WI38 (cell line): ENCODE measurements around the gene PRIMA1.

Experiments used
- H3K4me3 ChIP-seq: 2 replicates; pipeline ENCODE4 v1.5.1; 2011; ENCODE audit warnings: low read depth, mild to moderate bottlenecking, control low read depth, low read length
- TF ChIP-seq, protein P1 (sequence below): IDR thresholded peaks from 2 replicates; pipeline ENCODE4 v1.5.1; 2012; ENCODE audit warnings: low read depth, mild to moderate bottlenecking, control low read depth, low read length

PRIMA1 gene

DNA sequence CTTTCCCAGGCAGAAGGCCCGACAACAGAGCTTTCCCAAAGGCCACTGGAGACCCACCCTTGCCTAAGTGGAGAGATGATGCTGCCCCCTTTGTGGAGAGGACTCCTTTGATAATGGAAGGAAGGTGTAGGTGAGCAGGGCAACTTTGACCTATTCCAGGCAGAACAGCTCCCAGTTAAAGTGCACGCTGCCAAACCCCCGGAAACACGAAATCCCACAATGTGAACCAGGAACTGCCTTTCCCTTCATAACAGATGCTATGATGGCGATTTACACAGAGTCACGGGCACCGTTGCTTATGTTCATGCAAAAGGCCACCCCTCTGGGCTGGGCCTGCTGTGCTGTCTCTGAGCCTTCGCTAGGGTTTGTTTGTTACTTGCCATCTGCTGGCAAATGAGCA is 34.6 kb downstream of the PRIMA1 start:
- no peak overlapping the region for H3K4me3 ChIP-seq
- TF ChIP-seq, protein P1, sequence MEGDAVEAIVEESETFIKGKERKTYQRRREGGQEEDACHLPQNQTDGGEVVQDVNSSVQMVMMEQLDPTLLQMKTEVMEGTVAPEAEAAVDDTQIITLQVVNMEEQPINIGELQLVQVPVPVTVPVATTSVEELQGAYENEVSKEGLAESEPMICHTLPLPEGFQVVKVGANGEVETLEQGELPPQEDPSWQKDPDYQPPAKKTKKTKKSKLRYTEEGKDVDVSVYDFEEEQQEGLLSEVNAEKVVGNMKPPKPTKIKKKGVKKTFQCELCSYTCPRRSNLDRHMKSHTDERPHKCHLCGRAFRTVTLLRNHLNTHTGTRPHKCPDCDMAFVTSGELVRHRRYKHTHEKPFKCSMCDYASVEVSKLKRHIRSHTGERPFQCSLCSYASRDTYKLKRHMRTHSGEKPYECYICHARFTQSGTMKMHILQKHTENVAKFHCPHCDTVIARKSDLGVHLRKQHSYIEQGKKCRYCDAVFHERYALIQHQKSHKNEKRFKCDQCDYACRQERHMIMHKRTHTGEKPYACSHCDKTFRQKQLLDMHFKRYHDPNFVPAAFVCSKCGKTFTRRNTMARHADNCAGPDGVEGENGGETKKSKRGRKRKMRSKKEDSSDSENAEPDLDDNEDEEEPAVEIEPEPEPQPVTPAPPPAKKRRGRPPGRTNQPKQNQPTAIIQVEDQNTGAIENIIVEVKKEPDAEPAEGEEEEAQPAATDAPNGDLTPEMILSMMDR = no peak

DNA sequence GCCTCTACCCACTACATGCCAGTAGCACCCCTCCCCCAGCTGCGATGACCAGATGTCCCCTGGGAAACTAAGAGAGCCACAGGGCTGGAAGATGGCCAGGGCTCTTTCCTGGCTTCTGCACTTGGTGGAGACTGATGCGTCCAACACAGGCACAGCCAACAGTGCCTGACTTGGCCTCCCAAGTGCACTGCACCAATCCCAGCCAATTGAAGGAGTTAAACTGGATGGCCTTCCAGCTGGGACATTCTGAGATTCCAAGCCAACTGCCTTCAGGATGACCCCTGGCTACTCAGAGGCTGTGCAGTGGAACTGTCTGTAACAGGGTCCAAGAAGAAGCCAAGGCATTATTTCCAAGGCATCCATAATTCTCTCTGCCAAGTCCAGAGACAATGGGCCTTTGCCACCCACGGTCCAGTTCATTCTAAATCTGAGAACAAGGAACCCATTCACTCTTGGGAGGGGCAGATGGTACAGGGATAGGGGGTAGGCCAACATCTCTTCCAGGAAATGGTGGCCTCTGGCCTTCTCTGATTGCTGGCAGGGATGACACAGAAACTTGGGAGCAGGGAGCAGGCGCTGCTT is 35.2 kb downstream of the PRIMA1 start:
- H3K4me3 ChIP-seq = no peak overlapping the region
- TF ChIP-seq, protein P1 = no peak

DNA sequence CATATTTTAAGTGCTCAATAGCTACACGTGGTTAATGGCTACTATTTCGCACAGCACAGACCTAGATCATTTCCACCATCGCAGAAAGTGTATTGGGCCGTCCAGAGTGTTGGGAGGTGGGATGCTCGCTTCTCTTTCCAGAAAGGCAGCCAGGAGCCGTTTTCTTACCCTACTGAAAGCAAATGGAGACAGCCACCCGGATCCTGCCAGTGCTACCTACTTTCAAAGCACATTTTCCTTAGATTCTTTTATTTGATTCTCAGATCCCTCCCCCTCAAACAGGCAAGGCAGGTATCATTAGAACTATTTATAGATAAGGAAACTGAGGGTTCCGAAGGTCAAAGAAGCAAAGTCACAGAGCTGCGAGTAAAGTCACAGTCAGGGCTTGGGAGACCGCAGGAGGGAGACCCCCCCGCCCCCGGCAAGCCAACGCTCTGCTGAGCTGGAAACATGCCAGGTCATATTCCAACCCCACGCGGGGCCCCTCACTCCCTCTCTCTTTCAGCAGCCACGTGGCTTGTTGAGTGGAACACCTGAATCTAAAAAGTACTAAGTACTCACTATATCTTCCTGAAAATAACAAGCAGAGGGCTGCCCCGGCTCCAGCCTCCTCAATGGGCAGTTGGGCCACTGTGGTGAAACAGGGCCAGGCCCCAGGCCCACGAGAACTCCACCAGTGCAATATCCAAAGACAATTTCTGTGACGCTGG is 36.2 kb downstream of the PRIMA1 start:
- TF ChIP-seq, protein P1 = no peak
- no peak overlapping the region for H3K4me3 ChIP-seq

DNA sequence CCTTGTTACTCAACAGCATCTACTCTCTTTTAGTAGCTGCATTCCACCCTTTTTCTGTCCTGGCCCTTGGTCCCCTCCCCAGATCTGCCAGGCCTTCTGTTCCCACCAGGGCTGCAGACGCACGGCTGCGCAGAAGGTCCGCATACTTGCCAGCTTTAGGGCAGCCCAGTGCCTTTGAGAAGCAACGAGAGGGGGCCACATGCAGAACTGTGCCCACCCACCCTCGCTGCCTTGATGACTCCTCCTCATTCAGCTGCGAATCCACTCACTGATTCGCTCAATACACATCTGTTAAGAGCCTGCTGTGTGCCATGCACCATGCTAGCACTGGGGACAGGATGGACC is 39.2 kb downstream of the PRIMA1 start:
- TF ChIP-seq, protein P1 = no peak
- H3K4me3 ChIP-seq = no peak overlapping the region

DNA sequence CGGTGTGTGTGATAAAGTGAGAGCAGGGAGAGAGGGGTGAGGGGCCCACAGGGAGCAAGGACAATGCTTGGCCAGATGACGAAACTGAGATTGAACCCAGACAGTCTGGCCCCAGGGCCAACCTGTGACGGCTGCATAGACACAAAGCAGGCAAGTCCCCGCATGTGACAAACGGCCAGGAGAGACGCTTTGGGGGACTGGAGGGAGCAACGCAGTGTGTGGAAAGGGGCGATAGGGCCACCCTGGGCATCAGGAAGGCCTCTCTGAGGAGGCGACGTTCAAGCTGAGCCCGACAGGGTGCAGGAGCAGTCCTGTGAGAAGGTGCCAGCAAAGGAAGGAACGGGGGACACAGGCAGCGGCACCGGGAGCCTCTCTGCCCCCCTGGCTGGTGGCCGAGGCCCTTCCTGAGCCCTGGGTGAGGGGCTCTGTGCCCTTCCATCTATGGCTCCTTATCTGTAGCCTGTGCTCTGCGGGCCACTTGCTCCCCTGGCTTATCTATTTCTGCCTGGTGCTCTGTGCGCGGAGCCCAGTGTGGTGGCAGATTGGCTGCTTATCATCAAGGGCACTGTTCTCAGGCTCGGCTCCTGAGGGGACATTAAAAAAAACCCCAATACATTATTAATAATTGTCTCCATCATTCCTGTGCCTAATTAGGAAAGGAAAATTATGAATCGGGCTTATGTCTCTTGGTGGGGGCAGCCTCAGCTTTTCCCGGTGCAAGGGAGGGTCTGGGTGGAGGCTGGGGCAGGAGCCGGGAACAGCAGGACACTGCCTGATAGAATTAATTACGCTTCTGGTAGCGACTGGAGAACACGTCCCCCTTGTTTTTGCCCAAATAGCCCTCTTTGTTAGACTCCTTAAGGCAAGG is 39.8 kb downstream of the PRIMA1 start:
- no peak overlapping the region for H3K4me3 ChIP-seq
- TF ChIP-seq, protein P1 = no peak

DNA sequence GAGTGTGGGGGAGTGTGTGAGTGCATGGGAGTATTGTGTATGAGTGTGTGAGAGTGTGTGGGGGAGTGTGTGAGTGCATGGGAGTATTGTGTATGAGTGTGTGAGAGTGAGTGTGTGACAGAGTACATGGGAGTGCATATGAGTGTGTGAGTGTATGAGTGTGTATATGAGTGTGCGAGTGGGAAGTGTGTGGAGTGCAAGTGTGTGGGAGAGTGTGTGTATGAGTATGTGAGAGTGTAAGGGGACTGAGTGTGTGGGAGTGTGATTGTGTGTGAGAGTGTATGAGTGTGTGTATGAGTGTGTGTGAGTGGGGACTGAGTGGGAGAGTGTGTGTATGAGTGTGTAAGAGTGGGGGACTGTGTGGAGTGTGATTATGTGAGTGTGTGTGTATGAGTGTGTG is 40.7 kb downstream of the PRIMA1 start:
- no peak overlapping the region for H3K4me3 ChIP-seq
- TF ChIP-seq, protein P1 = no peak

DNA sequence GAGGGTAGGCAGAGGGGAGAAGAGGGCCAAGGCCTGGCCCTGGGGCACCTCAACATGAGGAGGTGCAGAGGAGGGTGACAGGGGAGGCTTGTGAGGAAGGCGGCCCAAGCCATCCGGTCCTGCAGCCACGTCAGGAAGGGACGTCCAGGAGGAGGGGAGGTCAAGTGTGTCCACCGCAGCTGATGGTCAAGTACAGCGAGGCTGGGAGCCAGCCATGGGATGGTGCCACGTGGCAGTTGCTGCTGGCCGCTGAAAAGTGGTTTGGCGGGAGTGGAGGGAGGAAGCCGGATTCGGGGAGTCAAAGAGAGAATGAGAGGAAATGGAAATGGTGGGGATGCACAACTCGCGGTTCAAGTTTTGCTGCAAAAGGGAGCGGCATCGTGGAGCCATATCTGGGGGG is 41.2 kb downstream of the PRIMA1 start:
- TF ChIP-seq, protein P1 = no peak
- no peak overlapping the region for H3K4me3 ChIP-seq
